GM10248 (cell line): ENCODE data around the gene LIN54.
"Not testable (repeated sequence)": the region's sequence is repeated elsewhere in the genome, so short reads cannot be mapped to it uniquely, and the experiment has no call there.

ENCODE experiments used
- CTCF ChIA-PET: fragments of 300-600 bp; sonication (Branson Sonifier 250); formaldehyde crosslinking; extraction: SDS; loops from one replicate; lab custom pipeline; 2021; ENCODE audit warnings: antibody characterized with exemption; lab: Yijun Ruan, JAX
- POLR2A ChIA-PET: fragments of 350-650 bp; sonication (Branson Sonifier 250); formaldehyde crosslinking; extraction: SDS; loops from one replicate; lab custom pipeline; 2020; ENCODE audit warnings: antibody characterized with exemption; lab: Yijun Ruan, JAX
- DNase-seq: peaks from one replicate; pipeline ENCODE4 v3.0.0; 2012; ENCODE audit errors: extremely low spot score
- TF ChIP-seq, protein P1 (sequence below): IDR thresholded peaks from 2 replicates; pipeline ENCODE4 v1.5.1; 2012; ENCODE audit warnings: mild to moderate bottlenecking, low read depth; ENCODE audit errors: extremely low read depth, missing control alignments, control extremely low read depth

Gene LIN54

DNA sequence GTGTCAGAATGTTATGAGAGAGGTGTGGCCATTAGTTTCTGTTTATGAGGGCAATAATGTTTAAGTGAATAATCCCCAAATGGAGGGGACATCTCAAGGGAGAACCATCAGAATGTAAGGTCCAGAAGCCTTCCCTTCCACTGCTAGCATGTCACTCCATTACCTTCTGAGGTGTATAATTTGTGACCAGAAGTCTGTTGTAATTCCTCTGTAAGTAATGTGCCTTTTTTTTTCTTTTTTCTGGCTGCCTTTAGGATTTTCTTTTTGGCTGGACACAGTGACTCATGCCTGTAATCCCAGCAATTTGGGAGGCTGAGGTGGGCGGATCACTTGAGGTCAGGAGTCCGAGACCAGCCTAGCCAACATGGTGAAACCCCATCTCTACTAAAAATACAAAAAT is 13.6 kb upstream of the LIN54 start:
- ChIA-PET POLR2A (no interaction called here), CTCF (no interaction called here)
- TF ChIP-seq, protein P1, sequence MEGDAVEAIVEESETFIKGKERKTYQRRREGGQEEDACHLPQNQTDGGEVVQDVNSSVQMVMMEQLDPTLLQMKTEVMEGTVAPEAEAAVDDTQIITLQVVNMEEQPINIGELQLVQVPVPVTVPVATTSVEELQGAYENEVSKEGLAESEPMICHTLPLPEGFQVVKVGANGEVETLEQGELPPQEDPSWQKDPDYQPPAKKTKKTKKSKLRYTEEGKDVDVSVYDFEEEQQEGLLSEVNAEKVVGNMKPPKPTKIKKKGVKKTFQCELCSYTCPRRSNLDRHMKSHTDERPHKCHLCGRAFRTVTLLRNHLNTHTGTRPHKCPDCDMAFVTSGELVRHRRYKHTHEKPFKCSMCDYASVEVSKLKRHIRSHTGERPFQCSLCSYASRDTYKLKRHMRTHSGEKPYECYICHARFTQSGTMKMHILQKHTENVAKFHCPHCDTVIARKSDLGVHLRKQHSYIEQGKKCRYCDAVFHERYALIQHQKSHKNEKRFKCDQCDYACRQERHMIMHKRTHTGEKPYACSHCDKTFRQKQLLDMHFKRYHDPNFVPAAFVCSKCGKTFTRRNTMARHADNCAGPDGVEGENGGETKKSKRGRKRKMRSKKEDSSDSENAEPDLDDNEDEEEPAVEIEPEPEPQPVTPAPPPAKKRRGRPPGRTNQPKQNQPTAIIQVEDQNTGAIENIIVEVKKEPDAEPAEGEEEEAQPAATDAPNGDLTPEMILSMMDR: no peak
- no peak for DNase-seq

DNA sequence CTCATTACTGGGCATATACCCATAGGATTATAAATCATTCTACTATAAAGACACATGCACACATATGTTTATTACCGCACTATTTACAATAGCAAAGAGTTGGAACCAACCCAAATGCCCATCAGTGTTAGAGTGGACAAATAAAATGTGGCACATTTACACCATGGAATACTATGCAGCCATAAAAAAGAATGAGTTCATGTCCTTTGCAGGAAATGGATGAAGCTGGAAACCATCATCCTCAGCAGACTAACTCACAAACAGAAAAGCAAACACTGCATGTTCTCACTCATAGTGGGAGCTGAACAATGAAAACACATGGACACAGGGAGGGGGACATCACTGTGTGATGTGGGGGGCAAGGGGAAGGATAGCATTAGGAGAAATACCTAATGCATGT is 13.0 kb upstream of the LIN54 start:
- DNase-seq, POLR2A ChIA-PET, CTCF ChIA-PET: not testable (repeated sequence)

DNA sequence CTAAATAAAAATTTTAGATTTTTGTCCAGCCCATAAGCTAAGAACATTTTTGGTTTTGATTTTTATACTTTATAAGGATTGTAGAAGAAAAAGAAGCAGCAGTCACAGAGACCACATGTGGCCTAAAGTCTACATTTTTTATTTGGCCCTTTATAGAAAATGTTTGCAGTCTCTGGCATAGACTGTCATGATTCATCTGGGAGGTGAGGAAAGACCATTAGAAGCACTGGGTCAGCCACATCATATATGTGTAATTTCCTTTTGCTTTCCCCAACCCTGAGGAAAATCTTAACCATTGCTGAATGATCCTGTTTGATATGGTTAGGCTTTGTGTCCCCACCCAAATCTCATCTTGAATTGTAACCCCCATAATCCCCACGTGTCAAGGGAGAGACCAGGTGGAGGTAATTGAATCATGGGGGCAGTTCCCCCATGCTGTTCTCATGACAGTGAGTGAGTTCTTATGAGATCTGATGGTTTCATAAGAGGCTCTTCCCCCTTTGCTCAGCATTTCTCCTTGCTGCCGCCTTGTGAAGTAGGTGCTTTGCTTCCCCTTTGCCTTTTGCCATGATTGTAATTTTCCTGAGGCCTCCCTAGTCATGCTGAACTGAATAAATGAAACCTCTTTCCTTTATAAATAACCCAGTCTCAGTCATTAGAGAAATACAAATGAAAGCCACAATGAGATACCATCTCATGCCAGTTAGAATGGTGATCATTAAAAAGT is 12.3 kb upstream of the LIN54 start:
- ChIA-PET POLR2A (no interaction called here), CTCF (interaction anchor here (1.4 kb wide), 1 partner anchor 12 kb away, joined by 5 read pairs; the partner anchor contains the start of gene COPS4)
- TF ChIP-seq, protein P1: no peak
- no peak for DNase-seq

DNA sequence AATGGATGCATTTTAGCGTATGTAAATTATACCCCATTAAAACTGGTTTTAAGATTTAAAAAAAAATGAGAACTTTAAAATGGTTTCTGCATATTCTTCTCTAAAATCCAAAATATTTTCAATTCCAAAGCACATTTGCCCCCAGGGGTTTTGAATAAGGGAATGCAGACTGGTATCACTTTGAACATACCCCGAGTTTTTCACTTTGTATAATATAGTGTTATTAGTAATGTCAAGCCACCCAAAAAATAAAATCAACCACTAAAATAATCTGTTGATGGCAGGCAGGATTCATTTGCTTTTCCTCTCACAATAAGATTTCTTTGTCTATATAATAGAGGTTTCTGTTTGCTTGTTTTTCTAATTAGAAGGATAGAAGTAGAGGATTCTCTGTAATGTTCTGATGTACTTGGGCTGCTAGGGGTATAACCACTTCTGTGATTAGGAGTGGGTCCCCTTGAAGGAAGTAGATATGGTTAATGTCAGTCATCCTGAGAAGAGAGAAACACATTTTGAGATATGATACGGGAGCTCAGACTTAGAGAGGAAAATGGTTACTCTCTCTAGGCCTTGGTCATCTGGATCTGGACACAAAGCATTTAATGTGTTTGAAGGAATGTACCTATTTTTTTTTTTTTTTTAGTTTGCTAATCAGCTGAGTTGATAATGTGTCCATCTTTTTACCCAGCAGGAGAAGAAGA is 9.3 kb upstream of the LIN54 start:
- ChIA-PET POLR2A (no interaction called here), CTCF (interaction anchor here (0.8 to 0.9 kb wide), 2 partner anchors 17 to 49 kb away, joined by 3 read pairs; no protein-coding TSS in a partner anchor)
- TF ChIP-seq, protein P1: no peak
- DNase-seq: no peak

DNA sequence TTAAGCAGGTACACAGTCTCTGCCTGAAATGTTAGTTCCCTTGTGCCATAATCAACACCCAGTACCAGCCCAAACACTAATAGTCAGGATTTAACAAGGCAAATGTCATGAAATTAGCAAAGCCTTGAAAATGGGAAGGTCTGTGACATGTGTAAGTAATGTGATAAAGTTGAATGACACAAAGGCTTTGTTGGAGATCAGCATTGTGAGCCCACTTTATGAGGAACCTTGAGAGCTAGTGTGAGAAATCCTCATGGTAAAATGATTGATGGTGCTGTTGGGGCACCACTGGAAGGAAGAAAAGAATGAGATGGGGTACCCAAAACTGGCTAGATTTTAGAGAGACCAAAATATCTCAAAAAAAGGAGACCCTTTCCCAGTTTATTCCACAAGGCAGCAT is 3.3 kb upstream of the LIN54 start:
- POLR2A ChIA-PET: no interaction called here

DNA sequence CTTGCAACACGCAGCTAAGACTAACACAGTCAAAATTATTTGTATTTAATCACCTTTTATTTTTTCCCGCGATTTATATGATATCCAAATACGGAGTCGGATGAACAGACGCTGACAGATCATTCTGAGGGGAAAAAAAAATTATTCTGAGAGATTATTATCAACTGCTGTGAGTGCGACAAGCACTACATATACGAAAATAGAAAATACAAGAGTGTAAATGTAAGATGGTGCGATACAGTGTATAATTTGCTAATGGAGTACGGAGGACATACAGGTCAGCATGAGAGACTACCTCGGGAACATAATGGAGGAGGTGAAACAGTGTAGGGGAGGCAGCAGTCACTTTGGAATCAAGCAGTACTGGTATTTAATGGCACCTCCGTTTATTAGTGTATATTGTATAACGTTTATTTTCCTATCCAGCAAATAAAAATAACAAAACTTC is 2.8 kb upstream of the LIN54 start:
- CTCF ChIA-PET: interaction anchor here (0.6 to 1.1 kb wide), 4 partner anchors 10 to 114 kb away, joined by 3 to 4 read pairs (median 4); partner anchors contain the start of gene COPS4
- DNase-seq: no peak
- TF ChIP-seq, protein P1: no peak
- POLR2A ChIA-PET: interaction anchor here (0.6 to 1.0 kb wide), 2 partner anchors 22 to 238 kb away, joined by 3 to 5 read pairs; partner anchors contain the start of gene COPS4

More for the DNA sequence above, 3.3 kb upstream of the LIN54 start:
- CTCF ChIA-PET: interaction anchor here (0.5 kb wide), 1 partner anchor 266 kb away, joined by 3 read pairs; no protein-coding TSS in a partner anchor
- TF ChIP-seq, protein P1: no peak
- DNase-seq: no peak
